GM23338 (cell line): ENCODE measurements around the gene OR5D16. TPM values are rescaled to one million over a fixed set of nuclear protein-coding genes. Genes with fewer than 3 reads are reported as not detected.

Experiments used
- ATAC-seq: fragments of 200-7000 bp; cut with Tn5 transposase; 3 replicates; pipeline ENCODE4 v1.9.1; 2020
- DNase-seq: peaks from one replicate; pipeline ENCODE4 v3.0.0-alpha.2; 2015; ENCODE audit warnings: low spot score
- H2AFZ ChIP-seq: fragments of 200-600 bp; sonication (generic); 2 replicates; pipeline ENCODE4 v1.8.0; 2016; ENCODE audit warnings: antibody characterized with exemption, mild to moderate bottlenecking, moderate library complexity
- H3F3A ChIP-seq: fragments of 200-600 bp; sonication (generic); replicated peaks from 2 replicates; pipeline ENCODE4 v1.8.0; 2017; ENCODE audit warnings: antibody characterized with exemption, mixed run types, low read depth
- H3K27ac ChIP-seq: fragments of 200-600 bp; sonication (generic); 2 replicates; pipeline ENCODE4 v1.6.1; 2016; ENCODE audit warnings: low read depth
- H3K27me3 ChIP-seq: fragments of 200-600 bp; sonication (generic); 2 replicates; pipeline ENCODE4 v1.8.0; 2016; ENCODE audit warnings: mild to moderate bottlenecking, mixed run types, moderate library complexity; ENCODE audit not compliant: insufficient read depth
- H3K36me3 ChIP-seq: fragments of 200-600 bp; sonication (generic); 2 replicates; pipeline ENCODE4 v1.8.0; 2016; ENCODE audit warnings: mild to moderate bottlenecking; ENCODE audit not compliant: insufficient read depth
- H3K4me1 ChIP-seq: fragments of 200-600 bp; sonication (generic); 2 replicates; pipeline ENCODE4 v1.8.0; 2016; ENCODE audit warnings: mild to moderate bottlenecking, moderate library complexity; ENCODE audit not compliant: insufficient read depth
- H3K4me2 ChIP-seq: fragments of 200-600 bp; sonication (generic); 2 replicates; pipeline ENCODE4 v1.7.1; 2017; ENCODE audit warnings: mixed run types
- H3K4me3 ChIP-seq: fragments of 200-600 bp; sonication (generic); 2 replicates; pipeline ENCODE4 v1.6.1; 2016; ENCODE audit warnings: mixed run types
- H3K79me2 ChIP-seq: fragments of 200-600 bp; sonication (generic); replicated peaks from 2 replicates; pipeline ENCODE4 v1.8.0; 2017; ENCODE audit warnings: mild to moderate bottlenecking; ENCODE audit not compliant: insufficient read depth
- H3K9me2 ChIP-seq: fragments of 200-600 bp; sonication (generic); 2 replicates; pipeline ENCODE4 v1.8.0; 2017; ENCODE audit not compliant: insufficient read depth
- H4K20me1 ChIP-seq: fragments of 200-600 bp; sonication (generic); replicated peaks from 2 replicates; pipeline ENCODE4 v1.8.0; 2017; ENCODE audit warnings: mild to moderate bottlenecking; ENCODE audit not compliant: insufficient read depth
- H3K27ac Mint-ChIP-seq: 2 replicates; pipeline ENCODE4 v1.8.0; 2020; ENCODE audit warnings: inconsistent platforms, mild to moderate bottlenecking, moderate library complexity, mixed read lengths
- H3K27me3 Mint-ChIP-seq: 3 replicates; pipeline ENCODE4 v1.8.0; 2022; ENCODE audit warnings: low read depth, mild to moderate bottlenecking, moderate library complexity, mixed read lengths, inconsistent platforms; ENCODE audit not compliant: insufficient read depth, poor library complexity
- H3K36me3 Mint-ChIP-seq: 3 replicates; pipeline ENCODE4 v1.8.0; 2021; ENCODE audit warnings: low read depth, mild to moderate bottlenecking, inconsistent platforms, moderate library complexity, mixed read lengths
- H3K4me1 Mint-ChIP-seq: 3 replicates; pipeline ENCODE4 v1.8.0; 2020; ENCODE audit warnings: mild to moderate bottlenecking, inconsistent platforms, mixed read lengths
- H3K4me3 Mint-ChIP-seq: 3 replicates; pipeline ENCODE4 v1.8.0; 2021; ENCODE audit warnings: moderate library complexity, mild to moderate bottlenecking, inconsistent platforms, mixed read lengths
- H3K9me3 Mint-ChIP-seq: 3 replicates; pipeline ENCODE4 v1.8.0; 2020; ENCODE audit warnings: moderate library complexity, mild to moderate bottlenecking, inconsistent platforms, mixed read lengths
- CTCF ChIP-seq, 2 experiments: fragments of 200-600 bp in 1 of 2; sonication (generic) in 1 of 2; conservative IDR thresholded peaks; 2 replicates each; pipeline versions ENCODE4 v1.5.1 to v1.6.1; 2016 to 2017; ENCODE audit warnings: antibody characterized with exemption in 2 of 2, low read depth in 2 of 2, mild to moderate bottlenecking in 2 of 2, moderate library complexity in 1 of 2
- EZH2phosphoT487 ChIP-seq: fragments of 200-600 bp; sonication (generic); IDR thresholded peaks from one replicate; pipeline ENCODE4 v1.8.1; 2018; ENCODE audit warnings: antibody characterized with exemption; ENCODE audit not compliant: unreplicated experiment
- JUNB ChIP-seq: IDR thresholded peaks from one replicate; pipeline ENCODE4 v1.6.1; 2016; ENCODE audit warnings: antibody characterized with exemption; ENCODE audit not compliant: unreplicated experiment
- NANOG ChIP-seq: IDR thresholded peaks from 2 replicates; pipeline ENCODE4 v1.6.1; 2016; ENCODE audit warnings: antibody characterized with exemption, borderline replicate concordance
- STAT1 ChIP-seq: IDR thresholded peaks from one replicate; pipeline ENCODE4 v1.6.1; 2016; ENCODE audit warnings: antibody characterized with exemption; ENCODE audit not compliant: unreplicated experiment
- ZNF331 ChIP-seq: fragments of 250-450 bp; sonication (Bioruptor Pico); IDR thresholded peaks from 2 replicates; pipeline ENCODE4 v1.5.0; 2020; ENCODE audit warnings: low read depth, mild to moderate bottlenecking, moderate library complexity
- ZNF462 ChIP-seq: fragments of 250-450 bp; sonication (Bioruptor Pico); IDR thresholded peaks from 2 replicates; pipeline ENCODE4 v1.5.0; 2020; ENCODE audit warnings: mild to moderate bottlenecking, moderate library complexity
- polyA plus RNA-seq: library from polyadenylated mRNA; unstranded; fragments of >200 nt; fragmentation: Nextera tagmentation; extraction: Ambion mirVana; gene quantifications from 2 replicates; pipeline ENCODE4 v1.2.1, GENCODE V29; 2016
- total RNA-seq: library from RNA; depleted of rRNA; stranded (reverse); fragments of >200 nt; shearing (Covaris generic); gene quantifications from 2 replicates; pipeline ENCODE4 v1.2.3, GENCODE V29; 2014

The OR5D16 gene
- total and polyA plus RNA-seq, 2 experiments from 2014 or later, result not detected

GRCh38 chr11:55795256-55795655, 43.3 kb upstream of the OR5D16 start, which contains the start of gene OR5D14:
TSS of gene OR5D14 (plus strand) at chr11:55795556. CDS start at chr11:55795556, 0 bp downstream.
- ATAC-seq, result no peak
- Histone ChIP-seq H2AFZ (no peak within 1 kb of the TSS), H3K4me2 (no peak within 1 kb of the TSS), H3K27me3 (no peaks in the 10 kb centered on the region), H3K27ac (no peak within 1 kb of the TSS), H4K20me1 (no peaks in the 10 kb centered on the region), H3F3A (no peaks in the 10 kb centered on the region), H3K79me2 (no peaks in the 10 kb centered on the region), H3K4me3 (no peak within 1 kb of the TSS), H3K9me2 (no peaks in the 10 kb centered on the region), H3K4me1 (no peaks in the 10 kb centered on the region), H3K36me3 (no peaks in the 10 kb centered on the region)
- no peak for DNase-seq
- TF ChIP-seq ZNF462 (CRISPR knock-in tag) (no peak), CTCF (conservative IDR thresholded peaks at IDR 0.05; ENCODE audit: low read depth in 2 of 2) (no peak), JUNB (no peak), NANOG (no peak), STAT1 (no peak), ZNF331 (CRISPR knock-in tag) (no peak), EZH2phosphoT487 (no peak)
- peaks cover 79% of the 10 kb centered on the region for H3K9me3 Mint-ChIP-seq
- H3K27ac Mint-ChIP-seq, result no peak within 1 kb of the TSS
- peaks cover 2% of the 10 kb centered on the region for H3K27me3 Mint-ChIP-seq
- H3K4me1 Mint-ChIP-seq, result no peaks in the 10 kb centered on the region
- H3K4me3 Mint-ChIP-seq, result no peak within 1 kb of the TSS
- peaks cover 17% of the 10 kb centered on the region for H3K36me3 Mint-ChIP-seq
